Adrenal gland (tissue), 5 donors: ENCODE data around the gene CPED1.

Source experiments
- CTCF ChIP-seq, 6 experiments: fragments of 450-650 bp in 4 of 6; fragments of 200-600 bp in 2 of 6; sonication (generic) in 1 of 6; IDR thresholded peaks; 1 replicate in 5 of 6; 2 replicates in 1 of 6; pipeline versions ENCODE4 v1.5.1 to v1.8.0; 2016 to 2021; ENCODE audit warnings: antibody characterized with exemption in 6 of 6, mild to moderate bottlenecking in 2 of 6, moderate library complexity in 1 of 6
- POLR2A ChIP-seq, 2 donors: fragments of 450-650 bp; IDR thresholded peaks; one replicate each; pipeline ENCODE4 v1.6.1; 2017; ENCODE audit warnings: antibody characterized with exemption in 2 of 2, mild to moderate bottlenecking in 2 of 2, moderate library complexity in 1 of 2
- donor health status: DM: no; HTN: no; CAD: no.

DNA sequence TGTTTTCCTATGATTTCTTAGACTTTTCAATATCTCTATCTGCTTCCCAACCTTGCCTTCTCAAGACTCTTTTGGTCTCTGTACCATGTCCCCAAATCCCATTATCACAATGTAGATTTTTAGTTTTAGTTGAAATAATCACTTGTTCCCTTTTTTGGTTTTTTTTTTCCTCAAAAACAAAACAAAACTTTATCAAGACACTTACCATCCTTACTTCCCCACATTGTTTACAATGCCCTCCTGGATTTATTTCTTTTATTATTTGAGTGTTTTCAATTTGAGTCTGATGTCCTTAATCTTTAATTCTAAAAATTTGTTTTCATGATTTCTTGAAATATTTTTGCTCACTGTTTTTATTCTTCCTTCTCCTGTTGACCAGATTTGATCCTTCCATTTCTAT is 112.6 kb downstream of the CPED1 start:
- no peak for TF ChIP-seq CTCF (IDR thresholded peaks at IDR 0.05)
- TF ChIP-seq POLR2A (IDR thresholded peaks at IDR 0.05) = no peak
